ENCODE data around the gene NDUFAF5. TPM values are rescaled to one million over a fixed set of nuclear protein-coding genes. Genes with fewer than 3 reads are reported as not detected.

NDUFAF5 gene
- total RNA-seq, 2 experiments from 2014 or later = 32.7 to 37.4 TPM

GRCh38 chr20:13856354-13856753 lies 71.5 kb downstream of the NDUFAF5 start:
- Mint-ChIP-seq H3K27ac (no peak overlapping the region), H3K9me3 (no peaks in the 10 kb centered on the region), H3K27me3 (no peaks in the 10 kb centered on the region), H3K36me3 (no peaks in the 10 kb centered on the region), H3K4me1 (no peaks in the 10 kb centered on the region), H3K4me3 (no peak overlapping the region)
- ATAC-seq (ENCODE audit: low read depth) = no peak
- POLR2A ChIA-PET = no interaction called here
- DNase-seq = no peak

GRCh38 chr20:13857304-13857703 lies 72.5 kb downstream of the NDUFAF5 start:
- Mint-ChIP-seq H3K27me3 (no peaks in the 10 kb centered on the region), H3K9me3 (no peaks in the 10 kb centered on the region), H3K27ac (no peak overlapping the region), H3K36me3 (no peaks in the 10 kb centered on the region), H3K4me3 (no peak overlapping the region), H3K4me1 (no peaks in the 10 kb centered on the region)
- POLR2A ChIA-PET = no interaction called here
- ATAC-seq (ENCODE audit: low read depth) = no peak
- no peak for DNase-seq

- H3K36me3 Mint-ChIP-seq = no peaks in the 10 kb centered on the region
- H3K27ac Mint-ChIP-seq = no peak overlapping the region
- H3K9me3 Mint-ChIP-seq = no peaks in the 10 kb centered on the region
- no peak overlapping the region for H3K4me3 Mint-ChIP-seq
- no peaks in the 10 kb centered on the region for H3K27me3 Mint-ChIP-seq
- no peaks in the 10 kb centered on the region for H3K4me1 Mint-ChIP-seq
- POLR2A ChIA-PET = no interaction called here
- ATAC-seq (ENCODE audit: low read depth) (no peak), DNase-seq (no peak)
Observed at GRCh38 chr20:13857961-13858360, 73.1 kb downstream of the NDUFAF5 start.

- ATAC-seq (ENCODE audit: low read depth) = no peak
- Mint-ChIP-seq H3K4me1 (no peaks in the 10 kb centered on the region), H3K27ac (no peak overlapping the region), H3K9me3 (no peaks in the 10 kb centered on the region), H3K27me3 (no peaks in the 10 kb centered on the region), H3K4me3 (no peak overlapping the region), H3K36me3 (no peaks in the 10 kb centered on the region)
- DNase-seq = no peak
- POLR2A ChIA-PET = no interaction called here
Observed at GRCh38 chr20:13858439-13858838, 73.6 kb downstream of the NDUFAF5 start.

- no peaks in the 10 kb centered on the region for H3K36me3 Mint-ChIP-seq
- no peak for DNase-seq
- no peaks in the 10 kb centered on the region for H3K27me3 Mint-ChIP-seq
- no peak overlapping the region for H3K27ac Mint-ChIP-seq
- no peak for ATAC-seq (ENCODE audit: low read depth)
- H3K4me1 Mint-ChIP-seq = no peaks in the 10 kb centered on the region
- POLR2A ChIA-PET = no interaction called here
- H3K9me3 Mint-ChIP-seq = no peaks in the 10 kb centered on the region
- H3K4me3 Mint-ChIP-seq = no peak overlapping the region
Observed at GRCh38 chr20:13858871-13859270, 74.0 kb downstream of the NDUFAF5 start.

GRCh38 chr20:13862245-13862644 lies 77.4 kb downstream of the NDUFAF5 start:
- DNase-seq (no peak), ATAC-seq (ENCODE audit: low read depth) (no peak)
- Mint-ChIP-seq H3K36me3 (no peaks in the 10 kb centered on the region), H3K27ac (no peak overlapping the region), H3K4me1 (no peaks in the 10 kb centered on the region), H3K4me3 (no peak overlapping the region), H3K9me3 (no peaks in the 10 kb centered on the region), H3K27me3 (peaks cover 3% of the 10 kb centered on the region)
- POLR2A ChIA-PET = no interaction called here

GRCh38 chr20:13863244-13863643 lies 78.4 kb downstream of the NDUFAF5 start:
- Mint-ChIP-seq H3K27ac (no peak overlapping the region), H3K4me1 (no peaks in the 10 kb centered on the region), H3K4me3 (no peak overlapping the region), H3K27me3 (peaks cover 3% of the 10 kb centered on the region), H3K36me3 (no peaks in the 10 kb centered on the region), H3K9me3 (no peaks in the 10 kb centered on the region)
- ATAC-seq (ENCODE audit: low read depth) (no peak), DNase-seq (no peak)
- POLR2A ChIA-PET = no interaction called here

GRCh38 chr20:13865156-13865555 lies 80.3 kb downstream of the NDUFAF5 start:
- no peak overlapping the region for H3K4me3 Mint-ChIP-seq
- ATAC-seq (ENCODE audit: low read depth) (no peak), DNase-seq (no peak)
- POLR2A ChIA-PET = no interaction called here
- H3K4me1 Mint-ChIP-seq = no peaks in the 10 kb centered on the region
- H3K27ac Mint-ChIP-seq = no peak overlapping the region
- H3K9me3 Mint-ChIP-seq = no peaks in the 10 kb centered on the region
- H3K27me3 Mint-ChIP-seq = peaks cover 3% of the 10 kb centered on the region
- no peaks in the 10 kb centered on the region for H3K36me3 Mint-ChIP-seq

GRCh38 chr20:13865791-13866351 lies 81.0 kb downstream of the NDUFAF5 start:
- Mint-ChIP-seq H3K4me1 (no peaks in the 10 kb centered on the region), H3K36me3 (no peaks in the 10 kb centered on the region), H3K27me3 (peaks cover 3% of the 10 kb centered on the region), H3K9me3 (no peaks in the 10 kb centered on the region), H3K27ac (no peak overlapping the region), H3K4me3 (no peak overlapping the region)
- DNase-seq (no peak), ATAC-seq (ENCODE audit: low read depth) (no peak)
- POLR2A ChIA-PET = no interaction called here

- H3K4me3 Mint-ChIP-seq = no peak overlapping the region
- DNase-seq (no peak), ATAC-seq (ENCODE audit: low read depth) (no peak)
- peaks cover 3% of the 10 kb centered on the region for H3K27me3 Mint-ChIP-seq
- no peaks in the 10 kb centered on the region for H3K4me1 Mint-ChIP-seq
- POLR2A ChIA-PET = no interaction called here
- H3K27ac Mint-ChIP-seq = no peak overlapping the region
- H3K36me3 Mint-ChIP-seq = no peaks in the 10 kb centered on the region
- H3K9me3 Mint-ChIP-seq = no peaks in the 10 kb centered on the region
Observed at GRCh38 chr20:13868331-13868730, 83.5 kb downstream of the NDUFAF5 start.

- H3K4me1 Mint-ChIP-seq = no peaks in the 10 kb centered on the region
- H3K4me3 Mint-ChIP-seq = no peak overlapping the region
- peaks cover 3% of the 10 kb centered on the region for H3K27me3 Mint-ChIP-seq
- no peaks in the 10 kb centered on the region for H3K36me3 Mint-ChIP-seq
- DNase-seq (no peak), ATAC-seq (ENCODE audit: low read depth) (no peak)
- H3K9me3 Mint-ChIP-seq = no peaks in the 10 kb centered on the region
- POLR2A ChIA-PET = no interaction called here
- no peak overlapping the region for H3K27ac Mint-ChIP-seq
Observed at GRCh38 chr20:13870170-13870748, 85.4 kb downstream of the NDUFAF5 start.

Other genes starting within 250 kb of the NDUFAF5 start
- 10 to 100 TPM in 1 of 2 experiments, 1 to 10 TPM in 1; 9.9 to 10.7 TPM for gene TASP1, start 146.1 kb upstream of the NDUFAF5 start, total RNA-seq
- gene ESF1, start 109 bp upstream of the NDUFAF5 start, total RNA-seq = 10 to 100 TPM; 11.4 to 12.4 TPM
- not detected for gene SEL1L2, start 205.6 kb downstream of the NDUFAF5 start, total RNA-seq
- gene MACROD2, start 210.5 kb downstream of the NDUFAF5 start, total RNA-seq = not detected

Measured in activated naive CD8-positive, alpha-beta T cell treated with anti-CD3 and anti-CD28 coated beads, Interleukin-2, amount 10 ng/mL, durations not matched to agents 7 days and 5 days (primary cell).